CD4-positive, alpha-beta T cell treated with Interleukin-2 at 100 ng/mL for 4 hours (primary cell): Measurements from ENCODE around the gene CNOT6.
"Not testable (repeated sequence)": the region's sequence is repeated elsewhere in the genome, so short reads cannot be mapped to it uniquely, and the experiment has no call there.

ENCODE experiments used
- DNase-seq: peaks from one replicate; pipeline ENCODE4 v3.0.0-alpha.2; 2020; ENCODE audit warnings: low spot score

CNOT6 gene

DNA sequence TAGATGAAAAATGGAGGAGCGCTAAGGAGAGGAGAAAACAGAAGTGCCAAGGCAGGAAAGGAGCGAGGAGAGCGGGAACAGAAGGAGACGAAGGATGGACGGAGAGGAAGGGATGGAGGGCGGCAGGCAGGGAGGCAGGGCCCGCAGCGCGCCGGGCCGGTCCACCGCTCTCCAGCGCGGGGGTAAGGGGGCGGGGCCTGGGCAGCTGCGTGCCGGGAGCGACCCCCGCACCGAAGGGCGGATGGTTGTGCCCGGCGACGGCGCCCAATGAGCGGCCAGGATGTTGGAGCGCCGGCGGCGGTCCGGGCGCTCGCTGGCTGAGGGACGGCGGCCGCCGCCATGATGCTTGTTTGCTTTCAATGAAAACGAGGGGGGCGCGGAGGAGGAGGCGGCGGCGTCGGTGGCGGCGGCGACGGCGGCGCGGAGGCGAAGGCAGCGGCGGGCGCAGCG is at the start of gene CNOT6:
TSS of gene CNOT6 (plus strand) at position 320 of the 450 bp plus-strand sequence. CDS start 34,898 bp downstream, outside the sequence.
- peak; percentile 95 for DNase-seq

DNA sequence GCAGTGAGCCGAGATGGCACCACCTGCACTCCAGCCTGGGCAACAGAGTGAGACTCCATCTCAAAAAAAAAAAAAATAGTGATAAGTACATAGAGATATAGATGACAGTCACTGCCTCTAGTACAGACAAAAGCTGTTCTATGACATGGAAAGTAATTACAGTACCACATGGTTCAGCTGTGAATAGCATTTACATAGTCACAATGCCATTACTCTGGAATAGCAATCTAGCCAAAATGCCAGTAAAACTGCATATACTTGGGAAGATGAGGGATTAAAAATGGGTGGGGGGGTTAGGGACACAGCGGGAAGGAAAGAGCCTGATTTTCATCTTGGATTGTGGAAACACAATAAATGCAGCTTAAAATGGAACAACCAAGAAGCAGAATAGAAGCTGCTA is 39.4 kb upstream of the CNOT6 start:
- DNase-seq: no peak

DNA sequence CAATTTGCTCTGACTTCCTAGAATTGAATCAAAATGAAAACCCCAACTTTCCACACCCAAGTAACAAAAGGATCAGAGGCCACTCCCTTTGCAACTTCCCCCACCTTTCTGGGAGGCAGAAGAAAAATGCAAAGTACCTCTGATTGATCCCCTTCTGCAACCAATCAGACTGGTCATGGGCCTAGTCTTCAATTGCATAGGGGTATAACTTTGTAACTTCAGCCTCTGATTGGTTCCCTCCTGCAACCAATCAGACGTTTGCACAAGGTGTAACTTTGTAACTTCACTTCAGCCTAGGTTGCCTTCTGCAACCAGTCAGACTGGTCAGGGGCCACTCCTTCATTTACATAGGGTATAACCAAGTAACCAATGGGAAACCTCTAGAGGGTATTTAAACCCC is 38.3 kb upstream of the CNOT6 start:
- no peak for DNase-seq

DNA sequence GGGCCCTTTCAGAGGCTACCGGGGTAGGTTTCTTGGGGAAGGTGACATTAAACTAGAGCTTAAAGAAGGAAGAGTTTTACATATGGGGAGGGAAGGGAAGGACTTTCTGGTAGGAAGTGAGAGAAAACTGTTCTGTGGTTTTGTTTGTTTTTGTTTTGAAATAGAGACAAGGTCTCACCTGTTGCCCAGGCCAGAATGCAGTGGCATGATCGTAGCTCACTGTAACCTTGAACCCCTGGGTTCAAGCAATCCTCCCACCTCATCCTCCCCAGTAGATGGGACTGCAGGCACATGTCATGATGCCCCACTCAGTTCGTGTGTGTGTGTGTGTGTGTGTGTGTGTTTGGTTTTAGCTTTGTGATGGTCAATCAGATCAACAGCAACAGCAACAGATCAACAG is 37.4 kb upstream of the CNOT6 start:
- DNase-seq: no peak

DNA sequence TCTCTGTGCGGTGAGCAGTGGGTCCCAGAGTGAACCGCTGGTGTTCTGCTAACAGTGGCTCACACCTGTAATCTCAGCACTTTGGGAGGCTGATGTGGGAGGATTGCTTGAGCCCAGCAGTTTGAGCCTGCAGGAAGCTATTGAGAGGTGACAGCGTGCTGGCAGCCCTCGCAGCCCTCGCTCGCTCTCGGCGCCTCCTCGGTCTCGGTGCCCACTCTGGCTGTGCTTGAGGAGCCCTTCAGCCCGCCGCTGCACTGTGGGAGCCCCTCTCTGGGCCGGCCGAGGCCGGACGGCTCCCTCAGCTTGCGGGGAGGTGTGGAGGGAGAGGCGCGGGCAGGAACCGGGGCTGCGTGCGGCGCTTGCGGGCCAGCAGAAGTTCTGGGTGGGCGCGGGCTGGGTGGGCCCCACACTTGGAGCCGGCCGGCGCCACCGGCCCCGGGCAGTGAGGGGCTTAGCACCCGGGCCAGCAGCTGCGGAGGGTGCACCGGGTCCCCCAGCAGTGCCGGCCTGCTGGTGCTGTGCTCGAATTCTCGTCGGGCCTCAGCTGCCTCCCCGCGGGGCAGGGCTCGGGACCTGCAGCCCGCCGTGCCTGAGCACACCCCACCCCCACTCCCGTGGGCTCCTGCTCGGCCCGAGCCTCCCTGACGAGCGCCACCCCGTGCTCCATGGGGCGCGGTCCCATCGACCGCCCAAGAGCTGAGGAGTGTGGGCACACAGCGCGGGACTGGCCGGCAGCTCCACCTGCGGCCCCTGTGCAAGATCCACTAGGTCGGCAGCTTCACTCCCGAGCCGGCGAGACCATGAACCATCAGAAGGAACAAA is 35.1 kb upstream of the CNOT6 start:
- DNase-seq: not testable (repeated sequence)

DNA sequence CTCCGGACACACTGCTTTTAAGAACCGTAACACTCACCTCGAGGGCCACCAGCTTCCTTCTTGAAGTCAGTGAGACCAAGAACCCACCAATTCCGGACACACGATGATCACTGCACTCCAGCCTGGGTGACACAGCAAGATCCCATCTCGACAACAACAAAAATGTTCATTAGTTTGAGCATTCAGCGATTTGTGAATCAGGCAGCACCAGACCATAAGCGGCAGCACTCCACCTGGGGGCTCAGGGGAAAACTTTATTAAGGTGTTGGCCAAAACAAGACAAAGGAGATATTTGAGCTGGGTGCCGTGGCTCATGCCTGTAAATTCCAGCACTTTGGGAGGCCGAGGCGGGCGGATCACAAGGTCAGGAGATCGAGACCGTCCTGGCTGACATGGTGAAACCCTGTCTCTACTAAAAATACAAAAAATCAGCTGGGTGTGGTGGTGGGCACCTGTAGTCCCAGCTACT is 34.5 kb upstream of the CNOT6 start:
- DNase-seq: not testable (repeated sequence)

DNA sequence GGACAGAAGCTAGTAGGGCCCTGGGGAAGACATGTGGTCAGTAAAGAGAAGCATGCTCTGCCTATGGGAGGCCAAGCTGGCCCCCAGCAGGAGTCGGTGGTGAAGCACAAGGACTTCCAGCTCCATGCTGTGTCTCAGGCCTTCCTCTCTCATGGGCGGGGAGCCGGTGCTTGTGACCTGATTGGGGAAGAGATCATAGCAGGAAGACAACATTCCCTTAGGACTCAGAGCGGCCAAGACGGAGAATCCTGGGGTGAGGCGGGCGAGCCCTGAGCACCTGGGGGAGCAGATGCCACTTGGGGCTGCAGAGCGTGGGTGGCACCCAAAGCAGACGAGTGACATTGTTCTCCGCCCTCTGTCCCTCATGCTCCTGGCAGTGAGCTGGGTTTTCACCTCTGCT is 33.3 kb upstream of the CNOT6 start:
- DNase-seq: no peak

DNA sequence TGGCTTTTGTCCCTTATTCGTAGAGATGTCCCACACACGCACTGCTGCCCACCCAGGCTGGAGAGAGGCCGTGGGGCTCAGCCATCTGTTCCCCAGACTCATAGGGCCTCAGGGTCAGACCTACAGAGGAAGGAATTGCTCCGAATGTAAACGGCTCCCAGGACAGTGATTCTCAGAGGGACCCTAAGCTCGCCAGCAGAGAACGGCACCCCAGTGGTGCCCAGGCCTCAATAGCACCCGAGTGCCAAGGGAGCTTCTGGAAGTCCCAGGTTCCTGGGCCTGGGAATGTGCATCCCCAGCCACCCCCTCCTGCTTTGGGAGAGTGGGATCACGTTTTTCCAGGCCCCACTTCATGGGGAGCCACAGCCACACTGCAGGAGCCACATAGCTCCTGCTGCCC is 32.9 kb upstream of the CNOT6 start:
- DNase-seq: no peak

DNA sequence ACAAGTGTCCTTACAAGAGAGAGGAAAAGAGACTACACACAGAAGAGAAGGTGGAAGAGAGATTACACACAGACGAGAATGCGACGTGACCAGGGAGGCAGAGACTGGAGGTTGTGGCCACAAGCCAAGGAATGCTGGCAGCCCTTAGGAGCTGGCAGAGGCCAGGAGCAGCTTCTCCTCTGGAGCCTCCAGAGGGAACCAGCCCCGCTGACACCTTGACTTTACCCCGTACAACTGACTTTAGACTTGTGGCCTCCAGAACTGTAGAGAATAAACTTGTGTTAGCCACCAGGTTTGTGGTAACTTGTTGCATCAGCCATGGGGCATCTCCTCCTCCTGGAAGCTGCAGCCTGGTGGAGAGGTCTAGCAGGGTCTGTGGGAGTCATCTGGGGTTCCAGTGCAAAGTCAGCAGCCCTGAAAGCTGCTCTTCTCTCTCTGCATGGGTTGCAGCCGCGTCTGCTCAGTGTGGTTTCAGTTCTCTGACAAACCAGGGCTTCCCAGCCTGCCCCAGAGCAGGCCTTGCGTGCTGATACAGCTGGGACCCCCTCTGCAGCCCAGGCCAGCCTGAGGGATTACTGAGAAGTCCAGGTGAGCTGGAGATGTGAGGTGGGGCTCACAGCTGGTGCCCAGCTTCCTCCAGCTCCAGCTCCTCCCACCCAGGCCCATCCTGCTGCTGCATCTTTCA is 30.8 kb upstream of the CNOT6 start:
- no peak for DNase-seq

DNA sequence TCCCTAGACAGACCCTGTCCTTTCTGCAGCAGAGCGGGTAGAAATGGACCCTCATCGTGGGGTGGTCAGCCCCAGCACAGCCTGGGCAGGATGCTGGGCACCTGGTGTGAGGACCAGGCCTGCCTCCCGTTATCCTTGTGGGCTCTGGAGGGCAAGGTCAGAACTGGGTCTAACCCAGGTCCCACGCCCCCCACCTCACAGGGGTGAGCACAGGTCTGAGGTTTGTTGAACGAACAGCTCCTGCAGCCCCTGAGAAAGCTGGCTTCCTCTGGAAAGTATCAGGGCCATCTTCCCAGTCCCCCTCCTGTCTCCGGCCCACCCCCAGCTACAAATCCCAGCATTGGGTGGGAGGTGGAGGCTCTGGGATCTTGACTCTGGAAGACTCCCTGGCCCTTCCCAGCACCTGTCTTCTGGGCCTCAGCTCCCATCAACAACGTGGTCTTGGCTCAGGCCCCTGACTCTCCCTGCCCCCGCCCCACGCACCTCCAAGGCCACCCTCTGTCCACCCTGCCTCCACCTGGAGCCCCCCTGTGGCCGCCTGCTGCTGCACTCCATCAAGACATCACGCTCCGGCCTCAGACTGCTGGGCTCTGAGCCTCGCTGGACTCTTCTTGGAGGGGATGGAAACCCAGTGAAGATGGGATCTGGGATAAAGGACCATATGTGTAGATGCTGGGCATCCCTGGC is 30.1 kb upstream of the CNOT6 start:
- DNase-seq: no peak

DNA sequence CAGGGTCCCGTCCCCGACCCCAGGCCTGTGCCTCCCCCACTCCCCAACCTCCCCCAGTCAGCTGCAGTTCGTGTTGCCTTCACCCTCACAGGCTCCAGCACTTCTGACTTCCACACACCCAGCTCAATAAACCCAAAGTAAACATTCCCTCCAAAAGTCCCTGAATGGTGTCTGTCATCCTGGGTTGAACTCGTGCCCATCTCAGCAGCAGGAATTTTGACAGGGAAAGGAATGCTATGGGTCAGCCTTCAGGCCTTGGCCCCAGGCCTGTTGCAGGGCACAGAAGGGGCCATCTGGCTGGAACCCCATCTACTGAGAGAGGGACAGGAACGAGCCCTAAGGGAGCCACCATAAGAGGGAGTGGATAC is 29.6 kb upstream of the CNOT6 start:
- DNase-seq: no peak

DNA sequence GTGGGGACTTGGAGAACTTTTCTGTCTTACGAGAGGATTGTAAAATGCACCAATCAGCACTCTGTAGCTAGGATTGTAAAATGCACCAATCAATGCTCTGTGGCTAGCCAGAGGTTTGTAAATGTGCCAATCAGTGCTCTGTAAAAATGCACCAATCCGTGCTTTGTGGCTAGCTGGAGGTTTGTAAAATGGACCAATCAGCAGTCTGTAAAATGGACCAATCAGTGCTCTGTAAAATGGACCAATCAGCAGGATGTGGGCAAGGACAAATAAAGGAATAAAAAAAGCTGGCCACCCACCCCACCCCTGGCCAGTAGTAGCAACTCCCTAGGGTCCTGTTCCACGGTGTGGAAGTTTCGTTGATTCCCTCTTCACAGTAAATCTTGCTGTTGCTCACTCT is 29.1 kb upstream of the CNOT6 start:
- DNase-seq: not testable (repeated sequence)

DNA sequence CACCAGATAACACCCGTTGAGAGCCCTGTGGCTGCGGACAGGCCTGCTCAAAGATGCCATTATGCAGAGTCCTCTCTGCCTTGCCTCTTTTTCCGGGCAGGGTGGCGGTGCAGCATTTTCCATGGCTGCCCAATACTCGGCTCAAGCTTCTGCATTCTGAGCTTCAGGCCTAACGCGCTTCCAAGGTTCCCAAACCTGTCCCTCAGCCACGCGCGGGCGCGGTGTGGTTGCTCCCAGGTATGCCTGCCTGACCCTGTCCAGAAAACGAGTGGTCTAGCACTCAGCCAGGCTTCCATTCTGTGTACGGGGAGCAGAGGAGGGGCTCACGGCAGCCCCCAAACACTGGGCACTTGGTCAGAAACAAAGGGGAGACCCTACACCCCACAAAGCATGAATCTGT is 27.9 kb upstream of the CNOT6 start:
- no peak for DNase-seq

DNA sequence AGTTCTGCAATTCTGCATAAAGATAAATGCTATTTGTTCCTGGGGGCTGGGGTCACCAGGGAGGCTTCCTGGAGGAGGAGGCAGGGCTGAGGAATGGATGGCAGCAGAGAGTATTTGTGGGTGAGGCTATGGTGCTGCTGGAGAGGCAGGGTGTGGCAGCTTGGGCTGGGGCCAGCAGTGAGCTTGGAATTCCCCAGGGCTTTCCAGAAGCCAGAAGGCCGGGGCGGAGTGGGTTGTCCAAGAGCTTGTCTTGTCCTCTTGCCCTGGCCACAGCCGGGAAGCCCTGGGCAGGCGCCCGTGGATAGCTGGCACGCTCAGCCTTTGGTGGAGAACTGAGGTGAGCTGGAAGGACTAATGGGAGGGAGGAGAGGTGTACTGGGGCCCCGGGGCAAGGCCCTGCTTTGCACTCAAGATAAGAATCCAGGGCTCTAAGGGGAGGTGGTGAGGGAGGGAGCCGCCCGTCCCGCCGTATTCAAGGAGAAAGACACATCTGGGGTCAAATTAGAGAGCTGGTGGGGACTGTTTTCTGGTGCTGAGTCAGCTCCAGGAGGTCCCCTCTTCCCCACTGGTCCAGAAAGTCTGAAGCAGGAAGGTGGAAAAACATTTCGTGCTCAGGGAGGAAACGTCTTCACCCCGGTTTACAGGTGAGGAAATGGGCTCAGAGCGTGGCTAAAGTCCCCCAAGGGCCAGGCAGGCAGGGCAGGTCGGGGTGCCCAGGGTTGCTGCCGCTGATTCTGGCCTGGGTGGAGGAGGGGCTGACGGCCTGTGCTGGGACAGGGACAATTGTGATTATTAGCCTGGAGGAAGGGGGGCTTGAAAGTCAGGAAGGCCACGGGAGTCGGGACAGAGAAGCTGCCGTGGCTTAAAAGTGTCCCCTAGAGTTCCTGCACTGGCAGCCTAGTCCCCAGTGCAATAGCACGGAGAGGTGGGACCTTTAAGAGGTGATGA is 26.9 kb upstream of the CNOT6 start:
- no peak for DNase-seq

DNA sequence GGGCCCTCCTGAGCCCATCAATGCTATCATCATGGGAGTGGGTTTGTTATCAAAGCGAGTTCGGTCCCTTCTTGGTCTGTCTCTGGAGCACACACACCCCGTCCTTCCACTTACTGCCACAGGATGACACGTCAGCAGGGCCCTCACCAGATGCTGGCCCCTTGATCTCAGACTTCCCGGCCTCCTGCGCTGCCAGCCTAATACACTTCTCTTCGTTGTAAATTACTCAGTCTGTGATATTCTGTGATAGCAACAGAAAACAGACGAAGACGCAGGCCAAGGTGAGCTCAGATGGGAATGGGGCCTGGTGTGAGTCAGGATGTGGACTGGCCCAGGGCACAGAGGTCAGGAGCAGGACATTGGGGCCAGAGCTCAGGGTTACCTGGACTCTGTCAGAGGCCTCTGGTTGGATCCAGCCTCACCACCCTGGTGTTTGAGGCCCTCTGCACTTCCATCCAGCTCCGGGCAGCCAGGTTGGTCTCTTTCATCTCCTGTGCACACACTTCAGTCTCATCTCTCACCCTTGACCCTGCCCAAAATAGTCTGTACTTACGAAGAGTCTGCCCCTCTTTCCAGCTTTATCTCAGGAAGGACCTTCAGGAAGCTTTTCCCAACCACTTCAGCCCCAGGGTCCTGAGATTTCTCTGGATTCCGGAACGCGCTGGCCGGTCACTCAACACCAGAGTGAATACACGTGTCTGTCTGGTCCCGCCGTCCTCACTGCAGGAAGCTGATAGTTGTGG is 26.0 kb upstream of the CNOT6 start:
- no peak for DNase-seq

DNA sequence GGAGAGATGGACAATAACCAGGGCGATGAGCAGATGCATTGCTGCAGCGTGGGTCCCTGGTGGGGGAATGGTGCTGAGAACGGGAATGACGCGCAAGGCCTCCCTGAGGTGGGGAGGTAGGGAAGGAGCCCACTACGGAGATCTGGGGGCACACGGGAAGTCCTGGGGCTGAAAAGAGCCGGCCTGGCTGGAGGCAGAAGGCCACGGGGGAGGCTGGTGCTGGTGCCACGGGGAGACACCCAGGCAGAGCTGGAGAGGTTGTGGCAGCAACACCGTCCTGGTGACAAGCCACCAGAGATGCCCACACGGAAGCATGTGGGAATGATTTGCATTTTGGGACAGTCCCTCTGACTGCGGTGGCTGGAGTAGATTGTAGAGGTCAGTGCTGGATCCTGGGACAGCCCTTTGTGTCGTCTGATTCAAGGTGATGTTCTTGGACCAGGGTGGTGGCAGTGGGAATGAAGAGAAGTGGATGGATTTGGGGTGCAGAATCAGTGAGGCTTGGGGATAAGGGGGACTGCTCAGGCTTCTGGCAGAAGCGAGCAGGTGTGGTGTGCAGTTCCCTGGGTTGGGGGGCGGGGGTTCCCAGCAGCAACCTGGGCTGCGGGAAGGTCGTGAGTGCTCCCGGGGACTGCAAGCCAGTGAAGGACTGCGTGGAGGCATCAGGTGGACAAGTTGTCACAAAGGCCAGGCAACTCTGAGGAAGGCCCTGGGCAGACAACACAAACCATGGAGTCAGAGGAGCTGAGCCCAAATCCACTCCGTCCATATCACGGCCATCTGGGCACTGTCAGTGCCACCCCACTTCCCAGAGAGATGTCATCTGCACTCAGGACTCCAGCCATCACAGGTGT is 25.2 kb upstream of the CNOT6 start:
- no peak for DNase-seq

DNA sequence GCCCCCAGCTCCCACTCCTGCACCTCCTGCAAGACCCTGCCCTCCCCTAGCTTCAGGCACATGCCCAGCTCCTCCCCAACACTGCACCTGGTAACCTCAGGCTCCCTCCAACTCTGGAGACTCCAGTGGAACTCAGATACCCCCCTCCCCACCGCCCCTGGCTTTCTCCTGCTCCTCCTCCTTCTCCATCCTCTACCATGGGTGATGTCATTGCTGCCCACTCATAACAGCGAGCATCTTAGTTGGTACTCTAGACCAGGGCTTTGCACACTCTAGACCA is 24.7 kb upstream of the CNOT6 start:
- no peak for DNase-seq

DNA sequence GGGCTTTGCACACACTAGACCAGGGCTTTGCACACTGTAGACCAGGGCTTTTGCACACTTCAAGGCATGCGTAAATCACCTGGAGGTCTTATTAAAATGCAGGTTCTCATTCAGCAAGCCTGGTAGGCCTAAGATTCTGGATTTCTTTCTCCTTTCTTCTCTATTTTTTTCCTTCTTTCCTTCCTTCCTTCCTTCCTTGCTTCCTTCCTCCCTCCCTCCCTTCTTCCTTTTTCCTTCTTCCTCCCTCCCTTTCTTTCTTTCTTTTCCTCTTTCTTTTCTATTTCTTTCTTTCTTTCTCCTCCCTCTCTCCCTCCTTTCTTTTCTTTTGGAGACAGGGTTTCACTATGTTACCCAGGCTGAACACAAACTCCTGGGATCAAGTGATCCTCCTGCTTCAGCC is 24.3 kb upstream of the CNOT6 start:
- DNase-seq: no peak

DNA sequence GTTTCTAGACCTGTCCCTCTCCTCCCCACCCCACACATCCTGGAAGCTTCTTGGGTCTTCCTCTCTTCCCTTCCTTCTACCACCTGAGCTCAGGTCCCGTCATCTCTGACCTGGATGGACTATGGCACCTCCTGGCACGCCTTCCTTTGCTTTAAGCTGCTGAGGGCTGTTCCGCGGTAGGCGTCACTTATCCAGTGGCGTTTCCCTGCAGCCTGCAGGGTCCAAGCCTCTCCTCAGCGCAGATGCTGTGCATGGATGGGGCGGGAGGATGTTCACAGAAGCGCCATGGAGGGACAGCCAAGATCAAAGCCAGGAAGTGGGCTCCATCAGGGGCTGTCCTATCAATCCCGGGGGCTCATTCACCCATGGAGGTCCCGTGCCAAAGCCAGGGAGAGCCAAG is 23.8 kb upstream of the CNOT6 start:
- no peak for DNase-seq

DNA sequence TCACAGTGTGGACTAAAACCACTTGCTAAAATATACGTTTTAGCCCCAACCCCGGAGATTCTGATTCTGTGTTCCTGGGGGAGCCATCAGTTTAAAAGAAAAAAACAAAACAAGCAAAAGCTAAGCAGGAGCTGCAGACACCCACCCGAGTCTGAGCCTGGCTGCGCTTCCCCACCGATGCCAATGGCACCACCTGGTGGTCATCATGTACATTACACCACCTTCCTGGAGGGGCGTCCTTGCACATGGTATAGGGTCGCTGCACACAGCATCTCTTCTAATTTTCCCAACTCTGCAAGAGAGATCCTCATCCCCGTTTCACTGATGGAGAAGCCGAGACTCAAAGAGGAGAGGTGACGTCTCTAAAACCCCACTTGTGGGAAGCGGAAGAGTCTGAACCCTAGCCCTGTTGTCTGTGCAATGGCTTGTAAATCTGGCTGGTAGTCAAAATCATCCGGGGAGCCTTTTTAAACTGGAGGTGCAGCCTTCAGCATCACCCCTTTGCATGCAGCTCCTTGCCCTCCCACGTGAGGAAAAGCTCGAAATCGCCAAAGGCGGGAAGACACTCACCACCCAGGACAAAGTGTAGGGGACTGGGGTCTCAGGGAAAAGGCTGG is 23.1 kb upstream of the CNOT6 start:
- peak; percentile 57 for DNase-seq
